SU-DHL-6 (cell line): Measurements from ENCODE around the gene GNAT2.

Experiments used
- CTCF ChIP-seq: fragments of 200-600 bp; sonication (generic); IDR thresholded peaks from one replicate; pipeline ENCODE4 v1.5.1; 2017; ENCODE audit warnings: antibody characterized with exemption, mild to moderate bottlenecking, low read length, moderate library complexity; ENCODE audit not compliant: insufficient read depth, poor library complexity, severe bottlenecking
- EZH2phosphoT487 ChIP-seq: fragments of 200-600 bp; sonication (generic), shearing (Covaris generic); conservative IDR thresholded peaks from 2 replicates; pipeline ENCODE4 v1.6.1; 2018; ENCODE audit warnings: mild to moderate bottlenecking, antibody characterized with exemption, low read length, moderate library complexity, mixed read lengths

GRCh38 chr1:109661391-109661790, 42.0 kb upstream of the GNAT2 start:
- TF ChIP-seq CTCF (no peak), EZH2phosphoT487 (no peak)
